OCI-LY3 (cell line): Measurements from ENCODE around the gene PGA3.
"Not testable (repeated sequence)": the region's sequence is repeated elsewhere in the genome, so short reads cannot be mapped to it uniquely, and the experiment has no call there.

Source experiments
- CTCF ChIP-seq: fragments of 200-600, 300-600 bp; sonication (generic); IDR thresholded peaks from 2 replicates; pipeline ENCODE4 v1.5.1; 2014; ENCODE audit warnings: antibody characterized with exemption, low read length, low read depth
- EZH2phosphoT487 ChIP-seq: fragments of 200-600 bp; shearing (Covaris generic); IDR thresholded peaks from 2 replicates; pipeline ENCODE4 v1.6.1; 2018; ENCODE audit warnings: antibody characterized with exemption, mixed run types, low read depth

DNA sequence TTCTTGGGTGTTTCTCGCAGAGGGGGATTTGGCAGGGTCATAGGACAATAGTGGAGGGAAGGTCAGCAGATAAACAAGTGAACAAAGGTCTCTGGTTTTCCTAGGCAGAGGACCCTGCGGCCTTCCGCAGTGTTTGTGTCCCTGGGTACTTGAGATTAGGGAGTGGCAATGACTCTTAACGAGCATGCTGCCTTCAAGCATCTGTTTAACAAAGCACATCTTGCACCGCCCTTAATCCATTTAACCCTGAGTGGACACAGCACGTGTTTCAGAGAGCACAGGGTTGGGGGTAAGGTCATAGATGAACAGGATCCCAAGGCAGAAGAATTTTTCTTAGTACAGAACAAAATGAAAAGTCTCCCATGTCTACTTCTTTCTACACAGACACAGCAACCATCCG lies 37.5 kb upstream of the PGA3 start:
- not testable (repeated sequence) for TF ChIP-seq CTCF, EZH2phosphoT487
